NCI-H774 (cell line): ENCODE results near the gene MRPS23.

Experiments used
- DNase-seq: peaks from one replicate; lab custom pipeline; 2025; lab: John Stamatoyannopoulos, UW

Gene MRPS23

DNA sequence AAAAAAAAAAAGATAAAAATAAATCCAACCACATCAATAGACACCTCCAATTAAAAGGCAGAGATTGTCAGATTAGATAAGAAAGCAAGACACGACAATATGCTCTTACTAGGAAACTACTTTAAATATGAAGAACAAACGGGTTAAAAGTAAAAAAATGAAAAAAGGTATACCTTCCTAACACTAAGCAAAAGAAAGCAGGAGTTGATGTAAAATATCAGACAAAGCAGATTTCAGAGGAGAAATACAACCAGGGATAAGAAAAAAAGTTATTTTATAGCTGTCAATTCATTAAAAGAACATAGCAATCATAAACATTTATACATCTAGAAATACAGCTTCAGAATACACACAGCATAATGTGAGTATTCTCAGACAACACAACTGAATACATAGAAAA, 55.0 kb downstream of the MRPS23 start:
- DNase-seq, result no peak

DNA sequence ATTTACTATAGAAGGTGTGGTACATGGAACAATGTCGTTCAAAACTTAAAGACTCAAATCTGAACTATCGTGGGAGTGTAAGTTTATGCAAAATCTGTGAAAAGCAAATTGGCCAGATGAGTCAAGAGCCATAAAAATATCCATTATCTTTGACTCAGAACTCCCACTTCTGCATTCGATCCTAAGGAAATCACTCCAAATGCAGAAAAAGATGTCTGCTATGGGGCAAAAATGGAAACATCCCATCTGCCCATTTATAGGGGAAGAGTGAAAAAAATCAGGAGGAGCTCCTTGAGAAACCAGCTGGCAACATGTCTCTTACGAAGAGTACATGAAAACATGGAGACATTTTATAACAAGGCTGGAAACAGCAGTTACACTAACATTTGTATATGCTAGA, 61.1 kb downstream of the MRPS23 start:
- no peak for DNase-seq

DNA sequence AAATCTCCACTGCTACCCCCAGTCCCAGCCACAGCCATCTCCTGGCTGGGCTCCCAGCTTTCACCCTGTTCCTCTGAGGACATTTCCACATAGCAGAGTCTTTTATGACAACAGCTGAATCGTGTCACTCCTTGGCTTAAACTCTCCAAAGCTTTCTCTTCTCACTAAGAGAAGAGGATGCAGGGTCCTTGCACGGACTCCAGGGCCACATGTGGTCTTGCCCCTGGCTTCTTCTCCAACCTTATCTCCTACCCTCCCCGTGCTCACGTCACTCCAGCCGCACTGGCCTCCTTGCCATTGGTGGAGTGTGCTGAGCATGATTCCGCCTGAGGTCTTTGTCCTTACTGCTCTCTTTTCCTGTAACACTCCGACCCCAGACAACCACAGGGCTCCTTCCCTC, 64.8 kb downstream of the MRPS23 start:
- DNase-seq, result no peak
